ENCODE measurements around the gene KRTAP3-2. TPM values are rescaled to one million over a fixed set of nuclear protein-coding genes. Genes with fewer than 3 reads are reported as not detected.

Gene KRTAP3-2
- total and polyA plus RNA-seq, 10 donors = not detected

- TF ChIP-seq POLR2AphosphoS5 (IDR thresholded peaks at IDR 0.05) (no peak), POLR2A (IDR thresholded peaks at IDR 0.05) (no peak)
- TF ChIP-seq, protein P1, sequence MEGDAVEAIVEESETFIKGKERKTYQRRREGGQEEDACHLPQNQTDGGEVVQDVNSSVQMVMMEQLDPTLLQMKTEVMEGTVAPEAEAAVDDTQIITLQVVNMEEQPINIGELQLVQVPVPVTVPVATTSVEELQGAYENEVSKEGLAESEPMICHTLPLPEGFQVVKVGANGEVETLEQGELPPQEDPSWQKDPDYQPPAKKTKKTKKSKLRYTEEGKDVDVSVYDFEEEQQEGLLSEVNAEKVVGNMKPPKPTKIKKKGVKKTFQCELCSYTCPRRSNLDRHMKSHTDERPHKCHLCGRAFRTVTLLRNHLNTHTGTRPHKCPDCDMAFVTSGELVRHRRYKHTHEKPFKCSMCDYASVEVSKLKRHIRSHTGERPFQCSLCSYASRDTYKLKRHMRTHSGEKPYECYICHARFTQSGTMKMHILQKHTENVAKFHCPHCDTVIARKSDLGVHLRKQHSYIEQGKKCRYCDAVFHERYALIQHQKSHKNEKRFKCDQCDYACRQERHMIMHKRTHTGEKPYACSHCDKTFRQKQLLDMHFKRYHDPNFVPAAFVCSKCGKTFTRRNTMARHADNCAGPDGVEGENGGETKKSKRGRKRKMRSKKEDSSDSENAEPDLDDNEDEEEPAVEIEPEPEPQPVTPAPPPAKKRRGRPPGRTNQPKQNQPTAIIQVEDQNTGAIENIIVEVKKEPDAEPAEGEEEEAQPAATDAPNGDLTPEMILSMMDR (IDR thresholded peaks at IDR 0.05 in 8 of 11, conservative IDR thresholded peaks at IDR 0.05 in 3 of 11) = no peak
- H3K27ac ChIP-seq = no peak overlapping the region
- H3K9me3 ChIP-seq = no peaks in the 10 kb centered on the region
- intact Hi-C loops (cut with DNase I; ENCODE audit: low total_unique reads) = no loop called here
- DNase-seq = no peak
- no peaks in the 10 kb centered on the region for H3K36me3 ChIP-seq
- H3K4me1 ChIP-seq = no peaks in the 10 kb centered on the region
- H3K4me3 ChIP-seq = no peak overlapping the region
- 88 to 96% (median 93%) methylated on average over 3 of the region's 3 CpGs for WGBS, 5 donors
- H3K27me3 ChIP-seq (replicated peaks in 1 of 7) = peaks cover 0 to 29% (median 0%) of the 10 kb centered on the region in 7 donors
Observed at GRCh38 chr17:40980117-40980516, 19.6 kb downstream of the KRTAP3-2 start.

DNA sequence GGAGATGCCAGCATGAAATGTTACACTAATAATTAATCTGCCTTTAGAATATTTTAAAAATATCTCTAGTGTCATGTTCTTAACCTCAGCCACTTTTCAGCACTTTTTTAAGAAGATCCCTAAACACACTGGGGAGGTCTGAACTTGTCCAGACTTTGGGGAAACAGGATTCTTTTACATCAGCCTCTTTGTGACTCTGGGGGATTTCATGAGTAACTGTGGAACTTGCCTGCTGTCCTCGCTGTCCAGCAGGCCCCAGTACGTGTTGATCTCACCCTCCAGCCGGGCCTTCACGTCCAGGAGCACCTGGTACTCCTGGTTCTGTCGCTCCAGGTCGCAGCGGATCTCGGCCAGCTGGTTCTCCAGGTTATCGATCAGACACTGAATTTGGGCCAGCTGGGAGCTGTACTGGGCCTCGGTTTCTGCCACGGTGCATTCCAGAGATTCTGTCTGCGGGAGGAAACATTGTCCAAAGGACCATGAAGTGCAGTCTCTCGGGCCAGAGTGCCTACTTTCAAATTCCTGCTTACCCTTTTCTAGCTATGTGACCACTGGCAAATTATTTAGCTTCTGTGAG is 21.0 kb downstream of the KRTAP3-2 start:
- no peak for TF ChIP-seq POLR2A (IDR thresholded peaks at IDR 0.05)
- TF ChIP-seq, protein P1 (IDR thresholded peaks at IDR 0.05 in 8 of 11, conservative IDR thresholded peaks at IDR 0.05 in 3 of 11) = no peak
- no peak for TF ChIP-seq POLR2AphosphoS5 (IDR thresholded peaks at IDR 0.05)
- peaks cover 0 to 24% (median 0%) of the 10 kb centered on the region in 7 donors for H3K27me3 ChIP-seq (replicated peaks in 1 of 7)
- no peaks in the 10 kb centered on the region for H3K36me3 ChIP-seq
- no peak overlapping the region for H3K4me3 ChIP-seq
- no peak for DNase-seq
- 84 to 92% (median 88%) methylated on average over 13 of the region's 13 CpGs for WGBS, 5 donors
- H3K27ac ChIP-seq = no peak overlapping the region
- intact Hi-C loops (cut with DNase I; ENCODE audit: low total_unique reads) = no loop called here
- H3K4me1 ChIP-seq = no peaks in the 10 kb centered on the region
- H3K9me3 ChIP-seq = no peaks in the 10 kb centered on the region

DNA sequence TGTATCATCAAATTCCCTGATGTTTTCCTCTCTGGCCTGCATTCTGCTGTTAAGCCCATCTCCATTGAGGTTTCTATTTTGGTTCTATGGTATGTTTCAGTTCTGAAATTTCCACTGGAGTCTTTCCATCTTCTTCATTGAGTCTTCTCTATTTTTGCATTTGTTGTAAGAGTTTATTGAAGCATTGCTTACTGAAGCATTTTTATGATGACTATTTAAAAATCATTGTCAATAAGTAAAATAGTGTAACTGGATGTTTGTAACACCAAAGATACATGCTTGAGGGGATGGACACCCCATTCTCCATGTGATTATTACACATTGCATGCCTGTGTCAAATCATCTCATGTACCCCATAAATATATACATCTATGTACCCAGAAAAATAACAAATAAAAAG is 24.2 kb downstream of the KRTAP3-2 start:
- Histone ChIP-seq H3K27ac (no peak overlapping the region), H3K9me3 (no peaks in the 10 kb centered on the region), H3K4me3 (no peak overlapping the region), H3K4me1 (no peaks in the 10 kb centered on the region), H3K36me3 (no peaks in the 10 kb centered on the region), H3K27me3 (replicated peaks in 1 of 7) (peaks cover 0 to 17% (median 0%) of the 10 kb centered on the region in 7 donors)
- no peak for DNase-seq
- no peak for TF ChIP-seq POLR2A (IDR thresholded peaks at IDR 0.05)
- TF ChIP-seq, protein P1 (IDR thresholded peaks at IDR 0.05 in 8 of 11, conservative IDR thresholded peaks at IDR 0.05 in 3 of 11) = no peak
- intact Hi-C loops (cut with DNase I; ENCODE audit: low total_unique reads) = no loop called here

GRCh38 chr17:40974366-40974765 is 25.3 kb downstream of the KRTAP3-2 start:
- Histone ChIP-seq H3K9me3 (no peaks in the 10 kb centered on the region), H3K27me3 (replicated peaks in 1 of 7) (peaks cover 0 to 17% (median 0%) of the 10 kb centered on the region in 7 donors), H3K4me1 (no peaks in the 10 kb centered on the region), H3K36me3 (no peaks in the 10 kb centered on the region), H3K4me3 (no peak overlapping the region), H3K27ac (no peak overlapping the region)
- DNase-seq = no peak
- TF ChIP-seq, protein P1 (IDR thresholded peaks at IDR 0.05 in 8 of 11, conservative IDR thresholded peaks at IDR 0.05 in 3 of 11) = no peak
- TF ChIP-seq POLR2A (IDR thresholded peaks at IDR 0.05) (no peak), POLR2AphosphoS5 (IDR thresholded peaks at IDR 0.05) (no peak)
- 74 to 91% (median 88%) methylated on average over 3 of the region's 3 CpGs for WGBS, 5 donors
- intact Hi-C loops (cut with DNase I; ENCODE audit: low total_unique reads) = no loop called here
